GM12864 (cell line): Measurements from ENCODE around the gene MYRF.

Experiments used
- DNase-seq: peaks from one replicate; pipeline ENCODE4 v3.0.0-alpha.2; 2011; ENCODE audit warnings: low read depth
- H3K4me3 ChIP-seq: 2 replicates; pipeline ENCODE4 v1.5.1; 2011; ENCODE audit warnings: mild to moderate bottlenecking, low read depth, low read length, control low read depth
- TF ChIP-seq, protein P1 (sequence below): IDR thresholded peaks from 2 replicates; pipeline ENCODE4 v1.5.1; 2011; ENCODE audit warnings: low read depth, mild to moderate bottlenecking, moderate library complexity, low read length, control low read depth, inconsistent platforms; ENCODE audit errors: missing control alignments

The MYRF gene

DNA sequence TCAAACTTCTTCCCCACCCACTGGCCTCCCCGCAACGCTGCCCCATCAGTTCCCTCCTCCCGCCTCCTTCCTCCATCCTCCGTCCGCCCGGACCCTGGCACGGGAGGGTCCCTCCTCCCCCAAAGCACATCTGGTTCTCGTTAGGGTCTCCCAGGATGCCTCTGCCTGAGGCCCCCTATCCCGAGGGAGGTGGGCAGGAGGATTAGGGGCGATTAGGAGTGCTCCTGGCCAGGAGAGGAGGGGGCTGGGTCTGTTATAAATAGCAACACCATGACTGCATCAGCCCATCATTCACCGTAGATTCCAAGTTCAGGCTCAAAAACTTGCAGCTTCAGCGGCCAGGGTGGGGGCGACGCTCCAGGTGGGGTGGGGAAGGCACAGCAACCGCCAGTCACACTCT is 10.4 kb downstream of the MYRF start:
- TF ChIP-seq, protein P1, sequence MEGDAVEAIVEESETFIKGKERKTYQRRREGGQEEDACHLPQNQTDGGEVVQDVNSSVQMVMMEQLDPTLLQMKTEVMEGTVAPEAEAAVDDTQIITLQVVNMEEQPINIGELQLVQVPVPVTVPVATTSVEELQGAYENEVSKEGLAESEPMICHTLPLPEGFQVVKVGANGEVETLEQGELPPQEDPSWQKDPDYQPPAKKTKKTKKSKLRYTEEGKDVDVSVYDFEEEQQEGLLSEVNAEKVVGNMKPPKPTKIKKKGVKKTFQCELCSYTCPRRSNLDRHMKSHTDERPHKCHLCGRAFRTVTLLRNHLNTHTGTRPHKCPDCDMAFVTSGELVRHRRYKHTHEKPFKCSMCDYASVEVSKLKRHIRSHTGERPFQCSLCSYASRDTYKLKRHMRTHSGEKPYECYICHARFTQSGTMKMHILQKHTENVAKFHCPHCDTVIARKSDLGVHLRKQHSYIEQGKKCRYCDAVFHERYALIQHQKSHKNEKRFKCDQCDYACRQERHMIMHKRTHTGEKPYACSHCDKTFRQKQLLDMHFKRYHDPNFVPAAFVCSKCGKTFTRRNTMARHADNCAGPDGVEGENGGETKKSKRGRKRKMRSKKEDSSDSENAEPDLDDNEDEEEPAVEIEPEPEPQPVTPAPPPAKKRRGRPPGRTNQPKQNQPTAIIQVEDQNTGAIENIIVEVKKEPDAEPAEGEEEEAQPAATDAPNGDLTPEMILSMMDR = no peak
- DNase-seq = no peak
- no peak overlapping the region for H3K4me3 ChIP-seq

DNA sequence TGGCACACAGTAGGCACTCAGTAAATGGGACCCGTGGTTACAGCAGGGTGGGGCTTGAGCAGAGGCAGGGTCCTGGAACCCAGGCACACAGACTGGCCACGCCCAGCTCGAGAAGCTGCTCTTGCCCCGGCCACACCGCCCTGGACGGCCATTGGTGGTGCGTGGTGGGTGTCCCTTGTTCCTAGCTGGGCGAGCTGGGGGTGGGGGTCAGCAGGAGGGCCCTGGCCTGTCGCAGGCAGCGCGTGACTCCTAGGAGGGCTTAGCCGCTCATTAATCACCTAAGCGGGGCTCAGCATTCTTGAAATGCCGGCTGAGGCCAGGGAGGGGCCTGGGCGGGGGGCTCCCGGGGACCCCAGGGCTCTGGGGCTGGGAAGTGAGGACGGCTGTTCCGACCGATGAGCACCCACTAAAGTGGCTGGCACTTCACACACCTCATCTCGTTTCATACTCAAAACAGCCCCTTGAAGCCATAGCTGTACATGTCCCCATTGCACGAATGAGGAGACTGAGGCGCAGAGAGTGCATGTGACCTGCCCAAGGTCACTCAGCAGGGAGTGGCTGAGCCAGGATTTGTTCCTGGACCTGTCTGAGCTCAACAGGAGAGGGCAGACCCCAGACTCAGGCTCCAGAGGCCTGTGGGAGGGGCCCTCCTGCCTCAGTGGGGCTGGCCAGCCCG is 11.6 kb downstream of the MYRF start:
- H3K4me3 ChIP-seq = no peak overlapping the region
- TF ChIP-seq, protein P1 = no peak
- no peak for DNase-seq

DNA sequence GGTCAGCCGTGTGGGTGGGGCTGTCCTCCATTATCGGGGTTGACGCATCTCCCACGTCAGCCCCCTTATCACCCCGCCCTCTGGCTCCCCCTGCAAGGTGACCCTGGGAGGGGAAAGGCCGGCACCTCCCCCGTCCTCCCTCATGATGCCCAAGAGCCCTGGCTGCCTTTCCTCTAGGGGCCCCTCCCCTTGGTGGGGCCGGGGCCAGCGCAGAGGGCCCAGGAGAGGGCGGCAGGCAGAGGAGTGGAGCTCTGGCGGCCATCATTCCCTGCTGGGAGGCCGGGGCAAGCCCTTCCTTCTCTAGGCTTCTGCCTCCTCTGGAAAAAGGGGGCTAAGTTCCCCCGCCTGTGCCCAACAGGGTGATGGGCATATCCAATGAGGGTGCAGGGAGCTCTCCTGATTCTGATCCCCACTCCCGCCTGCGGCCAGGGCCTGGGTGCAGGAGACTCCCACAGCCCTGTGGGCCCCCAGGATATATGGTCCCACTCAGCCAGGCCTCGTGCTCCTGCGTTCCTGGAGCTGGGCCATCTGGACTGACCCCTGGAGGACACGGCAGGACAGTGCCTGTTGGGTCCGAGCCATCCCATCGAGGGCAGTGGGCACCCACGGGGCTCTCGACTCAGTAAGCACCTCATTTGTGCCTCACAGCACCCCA is 12.3 kb downstream of the MYRF start:
- DNase-seq = no peak
- TF ChIP-seq, protein P1 = no peak
- H3K4me3 ChIP-seq = no peak overlapping the region

DNA sequence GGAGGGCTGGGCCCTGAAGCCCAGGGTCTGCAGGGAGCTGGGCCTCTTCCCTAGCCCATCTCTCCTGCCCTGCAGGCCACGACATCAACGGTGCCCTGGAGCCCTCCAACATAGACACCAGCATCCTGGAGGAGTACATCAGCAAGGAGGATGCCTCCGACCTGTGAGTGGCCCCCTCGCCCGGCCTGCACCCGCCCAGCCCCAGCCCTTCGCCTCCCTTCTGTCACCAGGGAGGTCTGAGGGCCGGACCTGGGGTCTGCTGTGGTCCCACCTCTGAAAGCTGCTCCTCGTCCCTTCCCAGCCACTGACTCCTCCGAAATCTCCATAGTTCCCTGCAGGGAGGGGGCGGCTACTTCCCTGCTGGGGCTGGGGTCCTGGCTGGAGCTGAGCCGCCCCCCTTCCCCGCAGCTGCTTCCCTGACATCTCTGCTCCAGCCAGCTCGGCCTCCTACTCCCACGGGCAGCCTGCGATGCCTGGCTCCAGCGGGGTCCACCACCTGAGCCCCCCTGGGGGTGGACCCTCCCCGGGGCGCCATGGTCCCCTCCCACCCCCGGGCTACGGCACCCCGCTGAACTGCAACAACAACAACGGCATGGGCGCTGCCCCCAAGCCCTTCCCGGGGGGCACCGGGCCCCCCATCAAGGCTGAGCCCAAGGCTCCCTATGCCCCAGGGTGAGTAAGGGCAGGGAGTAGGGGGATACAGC is 13.3 kb downstream of the MYRF start:
- H3K4me3 ChIP-seq = no peak overlapping the region
- no peak for DNase-seq
- TF ChIP-seq, protein P1 = no peak

DNA sequence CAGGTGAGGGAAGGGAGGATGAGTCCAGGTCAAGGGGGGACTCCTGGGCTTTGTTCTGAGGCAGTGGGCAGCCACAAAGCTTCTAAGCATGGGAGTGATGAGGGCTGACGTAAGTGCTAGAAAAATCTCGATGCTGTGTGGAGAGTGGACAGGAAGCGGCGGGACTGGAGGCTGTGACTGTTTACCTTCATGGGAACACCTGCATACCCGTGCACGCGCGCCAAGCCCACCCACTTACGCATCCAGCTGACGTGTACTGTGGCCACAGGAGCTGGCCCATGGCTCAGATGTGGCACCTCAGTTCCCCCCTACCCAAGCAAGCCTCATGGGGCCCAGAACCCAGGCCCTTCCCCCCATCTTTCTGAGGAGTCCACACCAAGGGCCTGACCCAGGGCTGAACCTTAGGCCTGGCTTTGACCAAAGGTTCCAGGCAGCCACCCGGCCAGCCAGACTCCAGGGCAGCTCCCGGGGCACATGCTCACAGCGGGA is 14.0 kb downstream of the MYRF start:
- TF ChIP-seq, protein P1 = no peak
- no peak overlapping the region for H3K4me3 ChIP-seq
- no peak for DNase-seq

DNA sequence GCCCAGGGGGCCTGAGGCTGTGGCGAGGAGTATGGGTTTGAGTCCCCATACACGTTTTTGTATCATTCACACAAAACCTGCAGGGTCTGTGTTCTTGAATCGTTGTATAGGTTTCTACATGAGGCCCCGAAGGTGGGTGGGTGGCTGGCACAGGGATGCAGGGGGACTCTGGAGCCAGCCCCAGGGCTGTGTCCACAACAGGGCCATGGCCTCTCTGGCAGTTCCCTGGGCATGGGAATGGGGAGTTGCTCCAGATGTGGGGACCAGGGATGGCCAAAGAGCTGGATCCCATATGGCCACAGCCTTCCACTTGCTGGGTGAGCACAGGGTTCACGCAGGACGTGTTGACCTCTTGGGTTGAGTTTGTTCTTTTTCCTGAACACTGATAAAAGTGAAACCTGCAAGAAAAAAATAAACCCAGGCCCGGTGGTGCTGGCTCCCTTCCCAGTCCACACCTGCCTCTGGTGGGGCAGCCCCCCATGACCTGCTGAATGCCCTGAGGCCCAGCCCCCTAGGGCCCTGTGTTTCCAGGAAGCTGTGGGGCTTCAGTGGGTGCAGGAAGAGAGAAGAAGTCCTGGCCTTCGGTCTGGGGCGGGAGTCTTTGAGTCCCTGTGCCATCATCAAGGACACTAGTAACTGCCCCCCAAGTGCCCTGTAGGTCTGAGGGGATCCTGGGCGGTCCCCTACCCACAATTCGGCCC is 16.1 kb downstream of the MYRF start:
- H3K4me3 ChIP-seq = no peak overlapping the region
- DNase-seq = no peak
- TF ChIP-seq, protein P1 = no peak
